NCI-H748 treated with DMSO at 0.1 percent for 48 hours (cell line): ENCODE measurements around the gene ISM1.

Experiments
- DNase-seq: peaks from one replicate; lab custom pipeline; 2025; lab: John Stamatoyannopoulos, UW

ISM1 gene

GRCh38 chr20:13348311-13349234, 127.5 kb downstream of the ISM1 start:
- DNase-seq = no peak

- DNase-seq = no peak
Observed at GRCh38 chr20:13349235-13349604, 128.1 kb downstream of the ISM1 start.
